HG02588 (cell line): ENCODE measurements around the gene LRRC8B.

Experiments
- ATAC-seq: cut with Tn5 transposase; IDR thresholded peaks from one replicate; pipeline ENCODE4 v1.9.1; 2021; ENCODE audit warnings: mild to moderate bottlenecking, moderate library complexity; ENCODE audit not compliant: unreplicated experiment

LRRC8B gene

DNA sequence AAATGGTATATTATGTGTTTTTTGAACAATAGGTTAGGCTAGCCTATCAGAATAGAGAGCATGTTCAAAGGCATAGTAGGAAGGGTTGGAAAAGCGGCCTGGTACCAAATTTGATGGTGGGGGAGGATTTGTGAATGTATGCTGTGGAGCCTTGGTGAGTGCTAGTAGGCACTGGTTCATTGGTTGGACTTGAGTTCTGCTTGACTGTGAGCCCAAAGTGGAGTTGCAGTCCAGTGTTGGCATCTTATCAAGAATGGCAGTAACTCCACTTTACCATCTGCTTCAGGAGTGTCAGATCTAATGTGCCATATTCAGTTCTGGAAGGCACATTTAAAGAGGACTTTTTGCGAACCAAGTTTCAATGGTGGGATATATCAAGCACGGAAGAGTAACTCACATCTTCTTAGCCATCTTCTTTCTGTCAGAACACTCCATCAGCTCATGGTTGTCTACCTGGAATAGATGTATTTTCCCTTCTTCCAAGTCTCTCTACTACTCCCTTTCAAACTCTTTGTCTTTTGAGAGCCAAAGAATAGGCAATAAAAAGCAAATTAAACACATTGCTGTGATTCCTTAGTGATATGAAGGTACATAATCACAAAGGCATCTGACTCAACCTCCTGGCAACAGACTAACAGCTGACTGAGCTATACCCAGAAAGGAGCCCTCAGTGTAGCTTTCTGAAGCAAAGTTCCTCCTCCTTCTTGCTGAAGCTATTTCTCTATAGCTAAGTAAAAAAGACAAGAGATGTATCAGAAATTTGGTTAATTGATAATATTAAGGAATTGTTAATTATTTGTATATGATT is 21.7 kb downstream of the LRRC8B start:
- ATAC-seq = no peak

DNA sequence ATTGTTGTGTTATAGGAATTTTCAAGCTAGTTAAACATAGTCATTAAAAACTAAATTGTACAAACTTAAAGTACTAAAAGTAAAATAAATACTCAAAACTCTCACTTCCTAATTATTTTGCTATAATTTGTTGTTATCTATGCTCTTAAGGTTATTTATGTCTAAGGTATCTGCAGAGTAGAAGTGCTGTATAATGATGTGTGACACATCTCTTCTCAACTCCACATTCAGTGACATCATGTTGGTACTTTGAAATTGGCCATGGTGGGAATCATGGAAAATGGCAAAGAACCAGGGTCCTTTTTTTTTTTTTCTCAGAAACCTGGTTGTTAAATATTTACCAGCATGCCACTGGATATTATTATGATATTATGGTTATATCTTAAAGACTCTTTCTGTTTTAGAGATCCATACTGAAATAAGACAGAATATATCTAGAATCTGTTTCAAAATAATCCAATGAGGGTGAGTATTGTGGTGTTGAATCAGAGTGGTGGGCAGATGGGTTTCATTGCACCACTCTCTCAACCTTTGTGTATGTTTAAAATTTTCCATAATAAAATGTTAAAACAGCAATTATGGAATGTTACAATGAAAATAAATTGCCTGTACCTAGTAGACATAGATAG is 22.4 kb downstream of the LRRC8B start:
- no peak for ATAC-seq

DNA sequence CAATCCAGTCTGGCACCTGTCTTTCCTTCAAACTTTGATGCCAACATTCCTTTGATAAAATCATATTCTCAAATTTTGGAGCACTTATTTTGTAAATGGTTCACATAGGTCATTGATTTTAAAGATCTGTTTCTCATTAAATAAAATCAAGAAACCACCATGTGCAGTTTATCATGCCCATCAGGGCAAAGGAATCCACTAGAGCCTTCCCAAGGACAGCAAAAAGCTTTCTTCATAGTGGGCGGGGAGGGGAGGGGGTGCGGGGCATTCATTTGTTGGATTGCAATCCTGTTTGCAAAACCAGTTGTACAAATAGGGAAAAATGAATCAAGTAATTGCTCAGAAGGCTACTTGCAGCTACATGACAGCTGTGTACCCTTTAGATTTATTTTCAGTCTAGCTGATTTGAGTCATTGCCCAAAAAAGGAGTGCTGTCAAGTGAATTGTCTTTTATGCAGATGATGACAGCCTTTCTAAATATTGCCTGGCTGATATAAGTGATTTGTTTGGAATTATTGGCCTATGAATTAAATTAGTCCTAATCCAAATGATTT is 23.0 kb downstream of the LRRC8B start:
- ATAC-seq = no peak

DNA sequence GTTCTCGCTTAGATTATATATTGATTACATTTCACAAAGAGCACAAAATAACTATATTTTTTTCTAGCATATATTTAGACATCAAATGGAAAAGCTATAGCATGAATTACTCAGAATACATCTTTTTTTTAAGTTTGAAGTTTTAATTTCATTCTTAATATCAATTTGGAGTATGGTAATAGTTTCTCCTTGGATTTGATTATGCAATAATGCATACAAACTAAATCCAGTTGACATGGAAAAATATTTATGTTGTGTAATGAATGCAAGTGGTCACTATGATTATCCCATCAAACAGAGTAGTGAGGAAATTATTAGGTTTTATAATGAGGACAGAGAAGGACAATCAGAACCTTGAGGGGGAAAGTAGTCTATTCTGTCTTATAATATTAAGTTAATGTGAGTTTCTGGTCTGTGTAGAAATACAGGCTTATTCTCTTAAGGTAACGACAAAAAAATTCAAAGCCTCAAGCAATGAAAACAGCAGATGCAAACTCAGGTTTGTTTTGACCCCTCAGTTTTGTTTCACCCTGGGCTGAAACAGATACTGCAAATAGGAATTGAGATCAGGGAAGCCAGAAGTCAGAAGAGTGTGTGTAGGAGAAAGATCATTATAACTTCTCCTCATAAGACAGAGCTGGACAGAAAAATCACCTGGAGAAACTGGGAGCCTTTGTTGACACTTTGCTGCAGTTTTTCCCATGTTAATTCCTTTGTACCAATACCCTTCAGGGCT is 23.7 kb downstream of the LRRC8B start:
- no peak for ATAC-seq

- no peak for ATAC-seq
Measured at GRCh38 chr1:89550995-89551394, 26.4 kb downstream of the LRRC8B start.

GRCh38 chr1:89552471-89553081 is 27.9 kb downstream of the LRRC8B start:
- peak; percentile 81 for ATAC-seq

DNA sequence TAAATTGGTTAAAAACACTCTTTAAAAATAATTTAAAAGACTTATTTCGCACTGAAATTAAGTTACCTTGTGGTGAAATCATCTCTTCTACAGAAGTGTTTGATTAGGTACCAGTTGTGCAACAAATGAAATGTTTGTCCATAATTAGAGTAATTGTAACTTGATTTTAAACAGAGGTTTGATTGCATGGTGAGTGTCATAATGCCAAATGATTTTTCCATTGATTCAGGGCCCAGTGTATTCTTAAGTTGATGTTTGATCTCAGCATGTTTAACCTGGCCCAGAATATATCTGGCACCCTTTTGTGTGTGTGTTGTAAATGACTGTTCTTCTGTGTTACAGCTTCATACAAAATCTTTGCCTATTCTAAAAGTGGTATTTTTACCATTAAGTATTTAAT is 28.5 kb downstream of the LRRC8B start:
- no peak for ATAC-seq

DNA sequence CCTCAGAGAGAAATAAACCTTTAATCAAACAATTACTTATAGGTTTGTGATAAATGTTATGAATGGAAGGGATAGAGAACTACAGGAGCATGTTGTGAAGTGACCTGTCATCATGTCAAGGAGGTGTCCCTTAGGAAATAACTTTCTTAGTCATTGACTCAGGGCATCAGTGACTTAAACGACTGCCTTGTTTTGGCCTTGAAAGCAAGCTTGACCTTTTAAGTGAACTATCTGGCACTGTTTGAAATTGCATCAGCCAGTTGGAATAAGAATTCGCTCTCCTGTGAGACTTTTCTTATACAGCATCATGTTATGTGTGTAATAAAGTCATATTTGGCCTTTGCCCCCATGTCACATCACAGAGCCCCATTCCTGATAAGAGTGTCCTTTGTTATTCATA is 30.9 kb downstream of the LRRC8B start:
- ATAC-seq = no peak

GRCh38 chr1:89556726-89557444 is 32.3 kb downstream of the LRRC8B start:
- ATAC-seq = no peak

- no peak for ATAC-seq
Measured at GRCh38 chr1:89557445-89557825, 32.8 kb downstream of the LRRC8B start.

GRCh38 chr1:89557956-89558355 is 33.3 kb downstream of the LRRC8B start:
- ATAC-seq = no peak

- ATAC-seq = no peak
Measured at GRCh38 chr1:89563957-89564604, 39.5 kb downstream of the LRRC8B start.

GRCh38 chr1:89565521-89565920 is 40.9 kb downstream of the LRRC8B start:
- no peak for ATAC-seq

DNA sequence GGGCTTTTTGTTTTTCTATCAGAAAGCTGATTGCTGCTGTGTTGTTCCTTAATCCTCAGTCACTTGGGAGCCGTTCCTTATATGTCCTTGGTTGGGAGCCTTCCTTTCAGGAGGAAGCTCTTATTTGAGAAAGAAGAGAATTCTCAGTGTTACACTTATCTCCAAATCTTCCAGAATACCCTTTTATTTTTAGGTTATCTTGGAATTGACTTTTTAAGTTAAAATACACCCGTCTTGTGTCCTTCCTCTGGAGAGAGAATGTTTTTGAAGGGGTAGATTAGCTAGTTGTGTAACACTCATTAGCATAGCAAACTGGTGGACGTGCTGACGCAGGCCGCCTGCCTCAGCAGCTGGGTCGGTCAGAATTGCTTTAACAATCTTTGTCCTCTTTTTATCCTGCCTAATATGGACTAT is 42.1 kb downstream of the LRRC8B start:
- ATAC-seq = no peak

- no peak for ATAC-seq
Measured at GRCh38 chr1:89567797-89568196, 43.2 kb downstream of the LRRC8B start.

DNA sequence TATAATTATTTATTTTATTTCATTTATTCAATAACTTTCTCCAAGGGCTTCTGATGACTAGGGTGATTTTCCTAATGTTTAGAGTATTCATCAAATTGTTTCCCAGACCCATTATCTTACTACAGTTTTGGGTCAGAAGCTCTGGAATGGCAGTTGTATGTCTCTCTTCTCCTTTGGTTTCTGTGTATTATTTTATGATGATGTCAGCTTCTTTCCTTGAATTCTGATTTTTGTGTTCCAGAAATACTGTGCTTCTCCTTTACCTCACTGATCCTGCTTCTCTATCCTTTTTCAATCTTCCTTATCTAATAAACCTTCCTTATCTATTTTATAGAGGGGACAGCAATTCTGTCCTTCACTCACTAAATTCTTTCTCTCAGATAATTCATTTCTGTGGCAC is 48.8 kb downstream of the LRRC8B start:
- ATAC-seq = no peak

- ATAC-seq = no peak
Measured at GRCh38 chr1:89574621-89575020, 50.0 kb downstream of the LRRC8B start.

DNA sequence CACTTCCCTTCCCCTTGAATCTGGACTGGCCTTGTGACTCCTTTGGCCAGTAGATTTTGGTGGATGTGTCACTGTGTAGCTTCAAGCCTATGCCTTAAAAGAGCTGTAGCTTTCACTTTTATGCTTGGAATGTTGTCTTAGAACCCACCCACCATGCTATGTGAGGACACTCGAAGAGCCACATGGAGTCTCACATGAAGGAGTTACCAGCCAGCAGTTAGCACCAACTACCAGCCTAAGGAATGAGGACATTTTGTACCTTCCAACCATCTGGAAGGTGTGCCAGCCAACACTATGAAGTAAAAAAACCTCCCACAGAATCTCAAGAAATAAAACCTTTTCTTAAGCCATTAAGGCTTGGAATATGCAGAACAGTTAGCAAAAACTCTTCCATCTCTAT is 50.6 kb downstream of the LRRC8B start:
- ATAC-seq = no peak

- no peak for ATAC-seq
Measured at GRCh38 chr1:89576013-89576412, 51.4 kb downstream of the LRRC8B start.

DNA sequence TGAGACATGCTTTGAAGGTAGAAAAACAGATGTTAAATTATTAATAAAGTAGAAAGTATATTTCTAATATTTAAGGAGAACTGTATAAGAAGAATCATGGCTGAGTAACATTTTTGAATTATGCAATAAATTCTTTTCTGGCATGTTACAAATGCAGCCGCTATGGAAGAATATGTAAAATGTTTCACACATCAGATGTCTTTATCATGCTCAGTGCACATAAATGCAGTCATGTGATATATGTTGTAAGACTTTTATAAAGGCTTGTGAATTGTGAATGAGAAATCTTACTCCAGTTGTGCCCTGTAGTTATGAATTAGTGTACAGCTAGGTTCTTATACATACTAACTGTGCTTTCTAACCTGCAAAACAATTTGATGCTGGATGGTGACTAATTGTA is 53.5 kb downstream of the LRRC8B start:
- ATAC-seq = no peak
